HEK293 (cell line): Measurements from ENCODE around the gene RNF39.

ENCODE experiments used
- CTCF ChIA-PET: fragments of 350-600 bp; formaldehyde crosslinking; extraction: SDS; loops from one replicate; lab custom pipeline; 2021; ENCODE audit warnings: antibody characterized with exemption; lab: Yijun Ruan, JAX
- POLR2A ChIA-PET: fragments of 300-600 bp; formaldehyde crosslinking; extraction: SDS; loops from one replicate; lab custom pipeline; 2020; ENCODE audit warnings: antibody characterized with exemption, inconsistent platforms; lab: Yijun Ruan, JAX
- H3K27ac ChIP-seq: fragments of 200-500 bp; sonication (Bioruptor generic); 2 replicates; pipeline ENCODE4 v1.5.1; 2014; ENCODE audit warnings: low read depth, low read length, control low read depth, inconsistent platforms; ENCODE audit errors: extremely low read depth
- H3K36me3 ChIP-seq, 2 experiments: fragments of 200-500 bp in 1 of 2; sonication (Bioruptor generic) in 1 of 2; 1 replicate in 1 of 2; 2 replicates in 1 of 2; pipeline ENCODE4 v1.5.1; 2014 to 2017; ENCODE audit warnings: inconsistent platforms in 2 of 2, low read length in 2 of 2; ENCODE audit not compliant: control insufficient read depth in 2 of 2, insufficient read depth in 1 of 2
- H3K4me1 ChIP-seq: fragments of 200-500 bp; sonication (Bioruptor generic); 2 replicates; pipeline ENCODE4 v1.5.1; 2014; ENCODE audit warnings: mild to moderate bottlenecking, low read length, inconsistent platforms; ENCODE audit not compliant: control insufficient read depth, insufficient read depth
- H3K4me3 ChIP-seq: 2 replicates; pipeline ENCODE4 v1.5.1; 2011; ENCODE audit warnings: low read depth, mild to moderate bottlenecking, control low read depth, low read length, moderate library complexity
- H3K9me3 ChIP-seq: fragments of 200-500 bp; sonication (Bioruptor generic); 2 replicates; pipeline ENCODE4 v1.5.1; 2014; ENCODE audit warnings: low read depth, low read length, inconsistent platforms; ENCODE audit not compliant: control insufficient read depth, insufficient read depth
- SCRT1 ChIP-seq: fragments of 450-650 bp; formaldehyde crosslinking; IDR thresholded peaks from 2 replicates; pipeline ENCODE4 v1.5.1; 2016; ENCODE audit warnings: missing biosample characterization, missing genetic modification characterization, borderline replicate concordance
- ZBTB11 ChIP-seq: fragments of 450-650 bp; formaldehyde crosslinking; conservative IDR thresholded peaks from 2 replicates; pipeline ENCODE4 v1.5.1; 2016; ENCODE audit warnings: low read depth, missing biosample characterization, missing genetic modification characterization
- ZBTB17 ChIP-seq: fragments of 450-650 bp; formaldehyde crosslinking; IDR thresholded peaks from 2 replicates; pipeline ENCODE4 v1.5.1; 2016; ENCODE audit warnings: missing biosample characterization, missing genetic modification characterization
- ZFP69B ChIP-seq: fragments of 450-650 bp; formaldehyde crosslinking; IDR thresholded peaks from 2 replicates; pipeline ENCODE4 v1.5.1; 2016; ENCODE audit warnings: missing biosample characterization, missing genetic modification characterization
- ZNF133 ChIP-seq: fragments of 450-650 bp; formaldehyde crosslinking; IDR thresholded peaks from 2 replicates; pipeline ENCODE4 v1.5.1; 2016; ENCODE audit warnings: missing biosample characterization, missing genetic modification characterization
- ZNF211 ChIP-seq: fragments of 450-650 bp; formaldehyde crosslinking; IDR thresholded peaks from 2 replicates; pipeline ENCODE4 v1.5.1; 2016; ENCODE audit warnings: low read depth, missing biosample characterization, missing genetic modification characterization
- ZNF366 ChIP-seq: fragments of 450-650 bp; formaldehyde crosslinking; conservative IDR thresholded peaks from 2 replicates; pipeline ENCODE4 v1.5.1; 2016; ENCODE audit warnings: missing biosample characterization, missing genetic modification characterization
- ZNF394 ChIP-seq: fragments of 450-650 bp; formaldehyde crosslinking; IDR thresholded peaks from 2 replicates; pipeline ENCODE4 v1.5.1; 2016; ENCODE audit warnings: missing biosample characterization, missing genetic modification characterization, mild to moderate bottlenecking, moderate library complexity, borderline replicate concordance
- ZNF488 ChIP-seq: fragments of 450-650 bp; formaldehyde crosslinking; IDR thresholded peaks from 2 replicates; pipeline ENCODE4 v1.5.1; 2016; ENCODE audit warnings: missing biosample characterization, missing genetic modification characterization
- ZNF529 ChIP-seq: fragments of 450-650 bp; formaldehyde crosslinking; IDR thresholded peaks from 2 replicates; pipeline ENCODE4 v1.5.1; 2017; ENCODE audit warnings: missing genetic modification characterization, missing biosample characterization; ENCODE audit not compliant: insufficient replicate concordance
- ZNF610 ChIP-seq: fragments of 450-650 bp; formaldehyde crosslinking; IDR thresholded peaks from 2 replicates; pipeline ENCODE4 v1.5.1; 2016; ENCODE audit warnings: missing biosample characterization, missing genetic modification characterization, borderline replicate concordance
- ZNF830 ChIP-seq: fragments of 450-650 bp; IDR thresholded peaks from 2 replicates; pipeline ENCODE4 v1.5.0; 2018; ENCODE audit warnings: missing biosample characterization, missing genetic modification characterization, low read depth, mild to moderate bottlenecking, moderate library complexity

RNF39 gene

GRCh38 chr6:30073489-30074235, 1.9 kb downstream of the RNF39 start (continued):
- TF ChIP-seq ZBTB11 (tag by site-specific recombination) (no peak), ZNF488 (tag by site-specific recombination) (no peak), SCRT1 (tag by site-specific recombination) (no peak), ZNF394 (tag by site-specific recombination) (no peak), ZNF366 (tag by site-specific recombination) (peak; percentile 91)

GRCh38 chr6:30071858-30072257, 3.7 kb downstream of the RNF39 start:
- CTCF ChIA-PET, result interaction anchor here (0.6 kb wide), 1 partner anchor 32 kb away, joined by 3 read pairs; no protein-coding TSS in a partner anchor
- POLR2A ChIA-PET, result interaction anchor here (1.3 kb wide), 1 partner anchor 11 kb away, joined by 4 read pairs; the partner anchor contains the start of gene POLR1H

GRCh38 chr6:30071081-30071818, 4.3 kb downstream of the RNF39 start:
- Histone ChIP-seq H3K9me3 (no peaks in the 10 kb centered on the region), H3K4me3 (no peak overlapping the region), H3K36me3 (peaks cover 0 to 24% of the 10 kb centered on the region in 2 experiments; a peak in 1 of 3 replicates), H3K27ac (no peak overlapping the region), H3K4me1 (peaks cover 9% of the 10 kb centered on the region; the same call in 1 of the 2 replicates)
- TF ChIP-seq ZNF610 (tag by site-specific recombination) (no peak), ZNF529 (tag by site-specific recombination) (no peak), ZNF211 (no peak), ZBTB17 (tag by site-specific recombination) (no peak), ZFP69B (no peak)
- CTCF ChIA-PET, result interaction anchor here (0.6 kb wide), 1 partner anchor 32 kb away, joined by 3 read pairs; no protein-coding TSS in a partner anchor
- POLR2A ChIA-PET, result interaction anchor here (1.3 kb wide), 1 partner anchor 10 kb away, joined by 4 read pairs; the partner anchor contains the start of gene POLR1H

More at GRCh38 chr6:30071858-30072257, 3.7 kb downstream of the RNF39 start:
- Histone ChIP-seq H3K4me3 (no peak overlapping the region), H3K27ac (no peak overlapping the region), H3K4me1 (peaks cover 9% of the 10 kb centered on the region; the same call in 1 of the 2 replicates), H3K9me3 (no peaks in the 10 kb centered on the region)
- TF ChIP-seq ZNF830 (no peak), ZNF133 (tag by site-specific recombination) (peak; percentile 34; the same call in 1 of the 2 replicates)
- TF ChIP-seq, all 188 proteins: peak for 1
- H3K36me3 ChIP-seq, result peaks cover 0 to 24% of the 10 kb centered on the region in 2 experiments; a peak in 1 of 3 replicates
